K562 (cell line): Measurements from ENCODE around the gene ZBTB46. TPM values are rescaled to one million over a fixed set of nuclear protein-coding genes. Genes with fewer than 3 reads are reported as not detected.

Source experiments
- ATAC-seq: fragments of 200-7000 bp; cut with Tn5 transposase; 3 replicates; pipeline ENCODE4 v1.9.1; 2020; ENCODE audit warnings: moderate library complexity
- BruUV-seq: library from RNA; stranded (reverse); fragments of 400-500 nt; replicated peaks from 2 replicates; lab custom pipeline; 2021; lab: Mats Ljungman, UMichigan
- CTCF ChIA-PET: fragments of 300-600 bp; formaldehyde crosslinking; extraction: SDS; loops from one replicate; lab custom pipeline; 2021; ENCODE audit warnings: low intra/inter-chr PET ratio; lab: Yijun Ruan, JAX
- POLR2A ChIA-PET: fragments of 300-600, 350-650 bp; sonication (Branson Sonifier 250); formaldehyde crosslinking; extraction: SDS; loops from one replicate; lab custom pipeline; 2021; ENCODE audit warnings: antibody characterized with exemption, inconsistent platforms; lab: Yijun Ruan, JAX
- DNase-seq, 4 experiments: peaks; one replicate each; pipeline versions ENCODE4 v3.0.0 to v3.0.0-alpha.2; 2011 to 2018; ENCODE audit warnings: low spot score in 3 of 4, mixed read lengths in 3 of 4; ENCODE audit errors: extremely low read depth in 1 of 4
- FAIRE-seq: peaks from 2 replicates; lab custom pipeline; 2011; peaks lifted over from hg19 to GRCh38; lab: Jason Lieb, UNC
- H2AFZ ChIP-seq: 2 replicates; pipeline ENCODE4 v1.6.0; 2011; ENCODE audit warnings: low read depth, low read length, control low read depth, inconsistent platforms
- H3K27ac ChIP-seq: fragments of 200-600 bp; 3 replicates; pipeline ENCODE4 v1.8.0; 2011; ENCODE audit warnings: low read depth, mild to moderate bottlenecking, control low read depth, inconsistent platforms, low read length, moderate library complexity, mixed read lengths; ENCODE audit errors: extremely low read depth
- H3K27me3 ChIP-seq, 2 experiments: fragments of 300-600 bp in 1 of 2; 2 replicates in 1 of 2; 3 replicates in 1 of 2; pipeline versions ENCODE4 v1.6.0 to v1.8.0; 2011; ENCODE audit warnings: inconsistent platforms in 2 of 2, low read length in 2 of 2, mild to moderate bottlenecking in 1 of 2, mixed read lengths in 1 of 2, moderate library complexity in 1 of 2; ENCODE audit not compliant: control insufficient read depth in 2 of 2, insufficient read depth in 2 of 2
- H3K36me3 ChIP-seq: fragments of 300-600 bp; 3 replicates; pipeline ENCODE4 v1.8.0; 2011; ENCODE audit warnings: mild to moderate bottlenecking, low read length, inconsistent platforms; ENCODE audit not compliant: control insufficient read depth, insufficient read depth
- H3K4me1 ChIP-seq, 2 experiments: fragments of 200-600 bp in 1 of 2; replicated peaks in 1 of 2; 2 replicates in 1 of 2; 3 replicates in 1 of 2; pipeline versions ENCODE4 v1.5.1 to v1.8.0; 2011; ENCODE audit warnings: inconsistent platforms in 2 of 2, low read length in 2 of 2, mild to moderate bottlenecking in 1 of 2, mixed read lengths in 1 of 2, moderate library complexity in 1 of 2; ENCODE audit not compliant: control insufficient read depth in 2 of 2, insufficient read depth in 2 of 2
- H3K4me2 ChIP-seq: 2 replicates; pipeline ENCODE4 v1.6.1; 2011; ENCODE audit warnings: low read length, control low read depth, inconsistent platforms, mixed read lengths; ENCODE audit not compliant: insufficient read depth
- H3K4me3 ChIP-seq: fragments of 200-600 bp; sonication (generic), shearing (Covaris generic); 2 replicates; pipeline ENCODE4 v1.5.1; 2016; ENCODE audit warnings: control low read depth, inconsistent platforms
- H3K79me2 ChIP-seq: fragments of 200-600 bp; 3 replicates; pipeline ENCODE4 v1.8.0; 2011; ENCODE audit warnings: low read length, inconsistent platforms; ENCODE audit not compliant: control insufficient read depth, insufficient read depth
- H3K9ac ChIP-seq, 2 experiments: 2 replicates each; pipeline versions ENCODE4 v1.6.0 to v1.6.1; 2011; ENCODE audit warnings: low read depth in 2 of 2, low read length in 2 of 2, control low read depth in 1 of 2, inconsistent platforms in 1 of 2, mild to moderate bottlenecking in 1 of 2, mixed read lengths in 1 of 2; ENCODE audit not compliant: insufficient read depth in 1 of 2
- H3K9me1 ChIP-seq: one replicate; pipeline ENCODE4 v1.6.0; 2011; ENCODE audit warnings: inconsistent platforms, mild to moderate bottlenecking, low read length, moderate library complexity; ENCODE audit not compliant: control insufficient read depth, insufficient read depth
- H3K9me3 ChIP-seq: replicated peaks from 2 replicates; pipeline ENCODE4 v1.5.1; 2011; ENCODE audit warnings: low read depth, low read length, inconsistent platforms; ENCODE audit not compliant: control insufficient read depth, insufficient read depth
- H4K20me1 ChIP-seq: replicated peaks from 2 replicates; pipeline ENCODE4 v1.6.1; 2011; ENCODE audit warnings: low read length, inconsistent platforms, mixed read lengths; ENCODE audit not compliant: control insufficient read depth, insufficient read depth
- ADNP ChIP-seq: fragments of 200-800 bp; sonication (Bioruptor generic); IDR thresholded peaks from 2 replicates; pipeline ENCODE4 v1.6.1; 2016; ENCODE audit warnings: missing genetic modification characterization, missing compliant biosample characterization
- CBFA2T2 ChIP-seq: fragments of 450-650 bp; conservative IDR thresholded peaks from 2 replicates; pipeline ENCODE4 v1.6.1; 2017; ENCODE audit warnings: mild to moderate bottlenecking
- CBX3 ChIP-seq, 2 experiments: IDR thresholded peaks; 1 replicate in 1 of 2; 2 replicates in 1 of 2; pipeline ENCODE4 v1.6.1; 2012; ENCODE audit warnings: inconsistent platforms in 2 of 2, low read length in 2 of 2, borderline replicate concordance in 1 of 2, control low read depth in 1 of 2
- CHD2 ChIP-seq: IDR thresholded peaks from 2 replicates; pipeline ENCODE4 v1.6.1; 2011; ENCODE audit warnings: low read depth, low read length
- FIP1L1 ChIP-seq: fragments of 200-400 bp; formaldehyde crosslinking; IDR thresholded peaks from 2 replicates; pipeline ENCODE4 v1.6.1; 2018; ENCODE audit warnings: mild to moderate bottlenecking, low read depth, low read length; ENCODE audit not compliant: poor library complexity, severe bottlenecking
- OTX1 ChIP-seq: fragments of 450-650 bp; formaldehyde crosslinking; IDR thresholded peaks from 2 replicates; pipeline ENCODE4 v1.4.0; 2022; ENCODE audit warnings: mild to moderate bottlenecking
- PCBP1 ChIP-seq: fragments of 200-400 bp; formaldehyde crosslinking; IDR thresholded peaks from 2 replicates; pipeline ENCODE4 v1.6.1; 2018; ENCODE audit warnings: mild to moderate bottlenecking, low read depth, low read length; ENCODE audit not compliant: poor library complexity, severe bottlenecking
- PHTF2 ChIP-seq: fragments of 250-450 bp; sonication (Bioruptor Pico); IDR thresholded peaks from 2 replicates; pipeline ENCODE4 v1.5.0; 2021; ENCODE audit warnings: mild to moderate bottlenecking
- RBM17 ChIP-seq: fragments of 200-400 bp; formaldehyde crosslinking; IDR thresholded peaks from 2 replicates; pipeline ENCODE4 v1.6.1; 2017; ENCODE audit warnings: low read depth, mild to moderate bottlenecking, low read length, borderline replicate concordance
- RBM22 ChIP-seq: fragments of 200-400 bp; formaldehyde crosslinking; IDR thresholded peaks from 2 replicates; pipeline ENCODE4 v1.6.1; 2018; ENCODE audit warnings: low read length, low read depth; ENCODE audit not compliant: poor library complexity, severe bottlenecking
- TBL1XR1 ChIP-seq, 2 experiments: IDR thresholded peaks; 2 replicates each; pipeline ENCODE4 v1.6.1; 2012; ENCODE audit warnings: improper control_type of control experiment in 2 of 2, low read length in 2 of 2, mild to moderate bottlenecking in 1 of 2
- VEZF1 ChIP-seq: fragments of 200-800 bp; sonication (Bioruptor generic); IDR thresholded peaks from 2 replicates; pipeline ENCODE4 v1.6.1; 2017; ENCODE audit warnings: missing genetic modification characterization, missing compliant biosample characterization
- ZBTB33 ChIP-seq: sonication (generic); formaldehyde crosslinking; IDR thresholded peaks from 2 replicates; pipeline ENCODE4 v1.8.1; 2023; ENCODE audit warnings: mild to moderate bottlenecking, missing genetic modification reagents
- ZKSCAN3 ChIP-seq: fragments of 250-450 bp; sonication (Bioruptor Pico); IDR thresholded peaks from 2 replicates; pipeline ENCODE4 v1.4.0; 2020
- ZNF239 ChIP-seq: fragments of 250-450 bp; sonication (Bioruptor Pico); IDR thresholded peaks from 2 replicates; pipeline ENCODE4 v1.4.0; 2020; ENCODE audit warnings: mild to moderate bottlenecking
- WGBS: fragments of 100-300 bp; shearing (Covaris generic); methylation state at CpG from one replicate; pipeline ENCODE4 v1.1.6; 2016; ENCODE audit warnings: low coverage, mixed read lengths; ENCODE audit not compliant: insufficient coverage; ENCODE audit errors: missing lambda C conversion rate; 5-methylcytosine and 5-hydroxymethylcytosine counted together
- in situ Hi-C: fragments of 300-500 bp; cut with MboI; formaldehyde crosslinking; loops from 4 replicates; pipeline ENCODE4 v1.15.0; 2018; ENCODE audit warnings: inconsistent platforms, mixed read lengths
- intact Hi-C: fragments of 100-400 bp; cut with micrococcal nuclease; formaldehyde crosslinking; loops from 2 replicates; pipeline ENCODE4 v1.14.2; 2022
- polyA plus RNA-seq, 8 experiments: library from polyadenylated mRNA; depleted of rRNA in 4 of 8; stranded (reverse) in 5 of 8; unstranded in 3 of 8; fragments of >200 nt; fragmentation: Nextera tagmentation in 2 of 8; fragmentation: Illumina TruSeq in 1 of 8; extraction: Ambion mirVana in 2 of 8; extraction: Trizol in 1 of 8; gene quantifications; 2 replicates each; pipeline versions ENCODE4 v1.2.1 to v1.2.3, GENCODE V29; 2011 to 2014; ENCODE audit warnings: inconsistent platforms in 1 of 8, missing spikeins in 1 of 8
- total RNA-seq, 7 experiments: library from RNA; depleted of rRNA in 6 of 7; stranded (reverse); fragments of >200 nt in 6 of 7; fragmentation: Illumina TruSeq in 2 of 7; extraction: Trizol in 2 of 7; gene quantifications; 2 replicates each; pipeline versions ENCODE4 v1.2.1 to v1.2.3, GENCODE V29; 2011 to 2021; ENCODE audit warnings: low replicate concordance in 1 of 7

ZBTB46 gene
- total and polyA plus RNA-seq, 9 of the 15 experiments (the other 6 are each of a cell fraction or from before 2014, with no cell fraction given), result 0.29 to 4.1 (median 1.1) TPM

- H3K4me1 ChIP-seq, result peaks cover 9 to 83% of the 10 kb centered on the region in 2 experiments
- ChIA-PET POLR2A (interaction anchor here (0.6 to 1.3 kb wide), 3 partner anchors 17 to 165 kb away, joined by 3 to 6 read pairs (median 4); partner anchors contain the start of genes GMEB2 and TPD52L2), CTCF (no interaction called here)
- TF ChIP-seq CBFA2T2 (no peak), RBM17 (no peak), PCBP1 (no peak), ZBTB33 (CRISPR knock-in tag) (peak; percentile 93; the same call in 1 of the 2 replicates), CHD2 (peak; percentile 15; the same call in 1 of the 2 replicates), OTX1 (CRISPR knock-in tag) (no peak), TBL1XR1 (IDR thresholded peaks at IDR 0.05; ENCODE audit: low read length in 2 of 2) (no peak), ADNP (no peak), VEZF1 (CRISPR knock-in tag) (no peak), CBX3 (IDR thresholded peaks at IDR 0.05; ENCODE audit: borderline replicate concordance in 1 of 2, low read length in 2 of 2) (no peak), ZKSCAN3 (CRISPR knock-in tag) (no peak), FIP1L1 (peak; percentile 0), RBM22 (peak; percentile 55), PHTF2 (no peak), ZNF239 (no peak)
Measured at GRCh38 chr20:63700199-63701050, 130.6 kb downstream of the ZBTB46 start.

More at GRCh38 chr20:63700199-63701050, 130.6 kb downstream of the ZBTB46 start:
- Histone ChIP-seq H2AFZ (no peak overlapping the region), H3K36me3 (peaks cover 30% of the 10 kb centered on the region), H3K9me3 (no peaks in the 10 kb centered on the region), H3K4me2 (no peak overlapping the region), H3K9ac (peak overlapping the region in 1 of 2 experiments; percentile 84; a peak in 2 of 4 replicates), H3K4me3 (no peak overlapping the region), H3K9me1 (no peaks in the 10 kb centered on the region), H4K20me1 (no peaks in the 10 kb centered on the region; the same call in 1 of the 2 replicates), H3K79me2 (peaks cover 5% of the 10 kb centered on the region; the same call in 1 of the 3 replicates), H3K27ac (peak overlapping the region; percentile 61; the same call in 1 of the 3 replicates), H3K27me3 (no peaks in the 10 kb centered on the region)
- in situ Hi-C loops, result no loop called here
- 80% methylated on average over 34 of the region's 43 CpGs for WGBS
- ATAC-seq (no peak), DNase-seq (peak in 2 of 4 experiments; percentile 20 to 27), FAIRE-seq (no peak)
- no TSS peak for BruUV-seq
- intact Hi-C loops, result loop anchor here (10.0 kb wide), 2 partner anchors 84 to 166 kb away; partner anchors contain the start of gene PTK6
